Neuronal stem cell (in vitro differentiated cells): ENCODE results near the gene ASCC3.
A peak's percentile ranks its signal among the peaks of the same experiment; 100 is the strongest.

Experiments used
- DNase-seq: peaks from one replicate; pipeline ENCODE4 v3.0.0-alpha.2; 2013; ENCODE audit warnings: low spot score
- H2AFZ ChIP-seq: one replicate; pipeline ENCODE4 v1.6.1; 2013; ENCODE audit warnings: mild to moderate bottlenecking, low read length, inconsistent platforms
- H2AK5ac ChIP-seq: 2 replicates; pipeline ENCODE4 v1.6.1; 2013; ENCODE audit warnings: low read depth, mild to moderate bottlenecking, inconsistent platforms, low read length, moderate library complexity, mixed read lengths
- H2BK120ac ChIP-seq: 2 replicates; pipeline ENCODE4 v1.6.1; 2013; ENCODE audit warnings: low read depth, mild to moderate bottlenecking, inconsistent platforms, low read length, moderate library complexity, mixed read lengths
- H2BK12ac ChIP-seq: one replicate; pipeline ENCODE4 v1.6.1; 2013; ENCODE audit warnings: low read length, inconsistent platforms
- H2BK15ac ChIP-seq: 2 replicates; pipeline ENCODE4 v1.6.1; 2013; ENCODE audit warnings: mild to moderate bottlenecking, low read length, inconsistent platforms, mixed read lengths
- H2BK5ac ChIP-seq: one replicate; pipeline ENCODE4 v1.6.1; 2013; ENCODE audit warnings: inconsistent platforms, mild to moderate bottlenecking, low read length, moderate library complexity
- H3K14ac ChIP-seq: one replicate; pipeline ENCODE4 v1.6.1; 2013; ENCODE audit warnings: low read length, inconsistent platforms
- H3K18ac ChIP-seq: 2 replicates; pipeline ENCODE4 v1.6.1; 2013; ENCODE audit warnings: low read length, inconsistent platforms
- H3K23ac ChIP-seq: 2 replicates; pipeline ENCODE4 v1.6.1; 2013; ENCODE audit warnings: low read depth, mild to moderate bottlenecking, mixed read lengths, low read length, inconsistent platforms; ENCODE audit not compliant: poor library complexity
- H3K27ac ChIP-seq: replicated peaks from 3 replicates; pipeline ENCODE4 v1.5.1; 2013; ENCODE audit warnings: low read length, inconsistent platforms
- H3K27me3 ChIP-seq, 3 experiments: 2 replicates each; pipeline ENCODE4 v1.6.1; 2013; ENCODE audit warnings: low read length in 3 of 3, mild to moderate bottlenecking in 2 of 3, inconsistent platforms in 1 of 3, low read depth in 1 of 3, mixed read lengths in 1 of 3, moderate library complexity in 1 of 3; ENCODE audit not compliant: control insufficient read depth in 3 of 3, insufficient read depth in 3 of 3
- H3K36me3 ChIP-seq, 2 donors: replicated peaks in 1 of 2; 2 replicates each; pipeline ENCODE4 v1.6.1; 2013; ENCODE audit warnings: low read length in 2 of 2; ENCODE audit not compliant: control insufficient read depth in 2 of 2, insufficient read depth in 2 of 2
- H3K4ac ChIP-seq: 2 replicates; pipeline ENCODE4 v1.6.1; 2013; ENCODE audit warnings: inconsistent platforms, mild to moderate bottlenecking, low read length, moderate library complexity
- H3K4me1 ChIP-seq, 2 donors: 1 replicate in 1 of 2; 2 replicates in 1 of 2; pipeline ENCODE4 v1.6.1; 2013; ENCODE audit warnings: low read length in 2 of 2, low read depth in 1 of 2; ENCODE audit not compliant: control insufficient read depth in 2 of 2, insufficient read depth in 1 of 2
- H3K4me2 ChIP-seq: one replicate; pipeline ENCODE4 v1.6.1; 2013; ENCODE audit warnings: mild to moderate bottlenecking, low read length, inconsistent platforms; ENCODE audit not compliant: insufficient read depth, poor library complexity, severe bottlenecking
- H3K4me3 ChIP-seq, 2 donors: 2 replicates each; pipeline ENCODE4 v1.5.1; 2013; ENCODE audit warnings: low read length in 2 of 2, mild to moderate bottlenecking in 2 of 2, inconsistent platforms in 1 of 2, moderate library complexity in 1 of 2
- H3K79me1 ChIP-seq: one replicate; pipeline ENCODE4 v1.6.1; 2013; ENCODE audit warnings: low read depth, mild to moderate bottlenecking, inconsistent platforms, low read length, moderate library complexity
- H3K9ac ChIP-seq: one replicate; pipeline ENCODE4 v1.6.1; 2013; ENCODE audit warnings: mild to moderate bottlenecking, low read depth, low read length, inconsistent platforms; ENCODE audit not compliant: poor library complexity
- H3K9me3 ChIP-seq, 2 donors: replicated peaks in 1 of 2; 2 replicates each; pipeline versions ENCODE3 to v1.6.1; 2013; ENCODE audit warnings: low read length in 2 of 2, mild to moderate bottlenecking in 2 of 2, inconsistent platforms in 1 of 2, low read depth in 1 of 2, mixed read lengths in 1 of 2, moderate library complexity in 1 of 2; ENCODE audit not compliant: control insufficient read depth in 2 of 2, insufficient read depth in 1 of 2
- H4K8ac ChIP-seq: one replicate; pipeline ENCODE4 v1.6.1; 2013; ENCODE audit warnings: low read depth, mild to moderate bottlenecking, inconsistent platforms, low read length, moderate library complexity
- H4K91ac ChIP-seq: one replicate; pipeline ENCODE4 v1.6.1; 2013; ENCODE audit warnings: low read length, low read depth, mild to moderate bottlenecking, inconsistent platforms; ENCODE audit not compliant: poor library complexity
- WGBS, 2 donors: extraction: QIAGEN DNeasy Blood & Tissue Kit; methylation state at CpG; one replicate each; pipeline ENCODE4 v1.1.7; 2013; ENCODE audit warnings: missing lambda C conversion rate in 2 of 2, mixed read lengths in 1 of 2; ENCODE audit not compliant: insufficient read length in 2 of 2, insufficient replicate concordance in 1 of 2; ENCODE audit errors: extremely low coverage in 2 of 2; 5-methylcytosine and 5-hydroxymethylcytosine counted together

ASCC3 gene

GRCh38 chr6:100464903-100465700, 416.0 kb downstream of the ASCC3 start, which contains the start of gene SIM1:
TSS of gene SIM1 (minus strand) at chr6:100464921. CDS start at chr6:100463468, 1,453 bp downstream.
- DNase-seq: peak; percentile 88

GRCh38 chr6:100464162-100464851, 416.8 kb downstream of the ASCC3 start:
- Histone ChIP-seq H3K4me1 (peaks cover 1 to 2% of the 10 kb centered on the region in 2 donors), H2AFZ (peak overlapping the region; percentile 93), H2BK120ac (no peak overlapping the region), H3K23ac (no peak overlapping the region), H3K14ac (no peak overlapping the region), H3K36me3 (no peaks in the 10 kb centered on the region), H2BK5ac (no peak overlapping the region), H3K9me3 (no peaks in the 10 kb centered on the region), H4K91ac (no peak overlapping the region), H3K9ac (peak overlapping the region; percentile 33), H3K4ac (no peak overlapping the region), H2AK5ac (no peak overlapping the region), H2BK12ac (no peak overlapping the region), H2BK15ac (peak overlapping the region; percentile 56), H3K4me2 (peak overlapping the region; percentile 84), H3K79me1 (no peaks in the 10 kb centered on the region), H3K4me3 (peak overlapping the region in 1 of 2 donors; percentile 38), H4K8ac (no peak overlapping the region), H3K27me3 (peaks cover 30 to 100% (median 85%) of the 10 kb centered on the region in 3 experiments), H3K27ac (no peak overlapping the region), H3K18ac (no peak overlapping the region)
- peak; percentile 38 for DNase-seq
- WGBS, 2 donors: no CpG with 5 or more reads among the region's 46 CpGs

More at GRCh38 chr6:100464903-100465700, 416.0 kb downstream of the ASCC3 start, which contains the start of gene SIM1:
- H3K18ac ChIP-seq: peak within 1 kb of the TSS; percentile 84
- H2BK15ac ChIP-seq: peak within 1 kb of the TSS; percentile 56
- H3K36me3 ChIP-seq: no peaks in the 10 kb centered on the region
- no CpG with 5 or more reads among the region's 66 CpGs for WGBS, 2 donors
- no peak within 1 kb of the TSS for H3K4ac ChIP-seq
- no peak within 1 kb of the TSS for H3K23ac ChIP-seq
- no peak within 1 kb of the TSS for H4K8ac ChIP-seq
- H3K27me3 ChIP-seq: peaks cover 38 to 100% (median 88%) of the 10 kb centered on the region in 3 experiments
- no peak within 1 kb of the TSS for H2BK5ac ChIP-seq
- H2BK120ac ChIP-seq: no peak within 1 kb of the TSS
- H4K91ac ChIP-seq: no peak within 1 kb of the TSS
- H3K9ac ChIP-seq: peak within 1 kb of the TSS; percentile 51
- no peaks in the 10 kb centered on the region for H3K79me1 ChIP-seq
- H3K4me3 ChIP-seq: peak within 1 kb of the TSS; percentile 38 to 76
- H3K4me1 ChIP-seq: peaks cover 1 to 2% of the 10 kb centered on the region in 2 donors
- no peak within 1 kb of the TSS for H3K27ac ChIP-seq
- no peak within 1 kb of the TSS for H2AK5ac ChIP-seq
- no peaks in the 10 kb centered on the region for H3K9me3 ChIP-seq
- peak within 1 kb of the TSS; percentile 84 for H3K4me2 ChIP-seq
- no peak within 1 kb of the TSS for H3K14ac ChIP-seq
- no peak within 1 kb of the TSS for H2BK12ac ChIP-seq
- H2AFZ ChIP-seq: peak within 1 kb of the TSS; percentile 93

GRCh38 chr6:100463630-100464161, 417.4 kb downstream of the ASCC3 start:
- Histone ChIP-seq H3K27me3 (peaks cover 32 to 100% (median 85%) of the 10 kb centered on the region in 3 experiments), H3K18ac (no peak overlapping the region), H3K9me3 (no peaks in the 10 kb centered on the region), H4K8ac (no peak overlapping the region), H3K27ac (no peak overlapping the region), H2AFZ (peak overlapping the region; percentile 93), H3K4me1 (peaks cover 1 to 2% of the 10 kb centered on the region in 2 donors), H3K79me1 (no peaks in the 10 kb centered on the region), H3K14ac (no peak overlapping the region), H2AK5ac (no peak overlapping the region), H2BK12ac (no peak overlapping the region), H3K36me3 (no peaks in the 10 kb centered on the region), H4K91ac (no peak overlapping the region), H2BK15ac (peak overlapping the region; percentile 56), H3K4me2 (no peak overlapping the region), H3K4me3 (no peak overlapping the region), H3K23ac (no peak overlapping the region), H3K9ac (no peak overlapping the region), H3K4ac (no peak overlapping the region), H2BK120ac (no peak overlapping the region), H2BK5ac (no peak overlapping the region)
- WGBS, 2 donors: no CpG with 5 or more reads among the region's 24 CpGs
- no peak for DNase-seq
